ENCODE measurements around the gene GNAS-AS1.

The GNAS-AS1 gene

GRCh38 chr20:58868795-58869194, 18.1 kb upstream of the GNAS-AS1 start:
- DNase-seq (ENCODE audit: extremely low read depth, low read depth): no peak
- TF ChIP-seq, protein P1, sequence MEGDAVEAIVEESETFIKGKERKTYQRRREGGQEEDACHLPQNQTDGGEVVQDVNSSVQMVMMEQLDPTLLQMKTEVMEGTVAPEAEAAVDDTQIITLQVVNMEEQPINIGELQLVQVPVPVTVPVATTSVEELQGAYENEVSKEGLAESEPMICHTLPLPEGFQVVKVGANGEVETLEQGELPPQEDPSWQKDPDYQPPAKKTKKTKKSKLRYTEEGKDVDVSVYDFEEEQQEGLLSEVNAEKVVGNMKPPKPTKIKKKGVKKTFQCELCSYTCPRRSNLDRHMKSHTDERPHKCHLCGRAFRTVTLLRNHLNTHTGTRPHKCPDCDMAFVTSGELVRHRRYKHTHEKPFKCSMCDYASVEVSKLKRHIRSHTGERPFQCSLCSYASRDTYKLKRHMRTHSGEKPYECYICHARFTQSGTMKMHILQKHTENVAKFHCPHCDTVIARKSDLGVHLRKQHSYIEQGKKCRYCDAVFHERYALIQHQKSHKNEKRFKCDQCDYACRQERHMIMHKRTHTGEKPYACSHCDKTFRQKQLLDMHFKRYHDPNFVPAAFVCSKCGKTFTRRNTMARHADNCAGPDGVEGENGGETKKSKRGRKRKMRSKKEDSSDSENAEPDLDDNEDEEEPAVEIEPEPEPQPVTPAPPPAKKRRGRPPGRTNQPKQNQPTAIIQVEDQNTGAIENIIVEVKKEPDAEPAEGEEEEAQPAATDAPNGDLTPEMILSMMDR (IDR thresholded peaks at IDR 0.05; ENCODE audit: low read depth, low read length): no peak; the same call in 1 of the 2 replicates

- DNase-seq (ENCODE audit: extremely low read depth, low read depth): no peak
- TF ChIP-seq, protein P1 (IDR thresholded peaks at IDR 0.05; ENCODE audit: low read depth, low read length): no peak
Measured at GRCh38 chr20:58867211-58867610, 16.5 kb upstream of the GNAS-AS1 start.

DNA sequence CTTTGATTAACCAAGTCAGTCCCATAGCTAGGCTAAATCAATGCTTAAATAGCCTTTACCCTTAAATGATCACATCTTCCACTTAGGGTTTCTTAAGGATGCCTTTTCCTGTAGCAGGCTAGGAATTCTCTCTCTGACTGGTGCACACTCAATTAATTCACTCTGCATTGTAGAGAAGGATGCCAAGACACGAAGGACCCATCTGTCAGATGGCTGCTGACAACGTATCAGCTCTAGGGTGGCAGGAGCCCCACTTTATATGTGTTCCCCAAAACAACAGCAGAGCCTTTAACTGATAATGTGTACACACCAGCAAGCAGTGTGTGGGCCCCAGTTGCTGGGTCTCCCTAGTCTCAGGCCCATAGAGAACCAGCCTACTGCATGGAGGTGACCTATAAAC, 15.1 kb upstream of the GNAS-AS1 start:
- TF ChIP-seq, protein P1 (IDR thresholded peaks at IDR 0.05; ENCODE audit: low read depth, low read length): no peak
- no peak for DNase-seq (ENCODE audit: extremely low read depth, low read depth)

- TF ChIP-seq, protein P1 (IDR thresholded peaks at IDR 0.05; ENCODE audit: low read depth, low read length): no peak
- DNase-seq (ENCODE audit: extremely low read depth, low read depth): no peak
Measured at GRCh38 chr20:58864346-58864745, 13.6 kb upstream of the GNAS-AS1 start.

- DNase-seq (ENCODE audit: extremely low read depth, low read depth): no peak
- TF ChIP-seq, protein P1 (IDR thresholded peaks at IDR 0.05; ENCODE audit: low read depth, low read length): no peak
Measured at GRCh38 chr20:58863044-58863790, 12.5 kb upstream of the GNAS-AS1 start.

DNA sequence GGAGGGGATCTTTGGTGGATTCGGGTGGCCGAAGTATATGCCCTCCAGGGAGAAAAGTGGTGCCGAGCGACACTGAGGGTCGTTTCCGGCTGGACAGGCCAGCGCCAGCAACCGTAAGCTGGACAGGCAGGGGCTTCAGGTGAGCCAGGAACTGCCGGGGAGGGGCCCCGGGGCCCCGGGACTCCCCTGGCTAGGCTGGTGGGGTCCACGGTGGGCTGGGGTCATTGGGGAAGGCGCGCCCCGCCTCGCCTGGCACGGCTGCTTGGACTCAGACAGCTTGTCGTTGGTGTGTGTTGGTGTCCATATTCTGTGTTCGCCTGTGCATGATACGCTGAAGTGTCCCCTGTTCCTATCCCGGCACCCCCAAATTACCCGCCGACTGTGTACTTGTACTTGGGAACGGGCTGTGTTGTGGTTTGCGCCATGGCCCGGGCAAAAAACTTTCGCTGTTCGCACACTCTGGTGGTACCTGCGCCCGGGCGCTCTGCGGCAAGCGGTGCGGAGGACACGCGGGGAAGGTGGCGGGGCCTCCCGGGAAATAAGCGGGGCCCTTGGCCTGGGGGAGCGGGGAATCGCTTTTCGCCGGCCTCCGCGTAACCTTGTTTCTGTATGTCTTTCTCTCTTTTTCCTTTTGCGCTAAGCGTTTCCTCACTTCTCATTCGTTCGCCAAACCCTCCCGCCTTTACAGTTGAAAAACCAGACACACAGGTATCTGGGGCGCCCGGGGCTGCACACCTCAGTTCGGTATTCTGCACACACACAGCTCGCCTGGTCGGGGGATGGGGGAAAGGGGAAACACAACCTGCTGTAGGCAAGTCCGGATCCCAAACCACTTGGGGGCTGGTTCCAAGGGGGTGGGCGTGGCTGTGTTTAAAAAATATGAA, 5.0 kb upstream of the GNAS-AS1 start:
- no peak for DNase-seq (ENCODE audit: extremely low read depth, low read depth)
- TF ChIP-seq, protein P1 (IDR thresholded peaks at IDR 0.05; ENCODE audit: low read depth, low read length): no peak
